ENCODE results near the gene ABCA7.

ABCA7 gene

GRCh38 chr19:1103708-1104310, 63.9 kb downstream of the ABCA7 start, which contains the start of gene GPX4:
GPX4 (plus strand) TSS chr19:1103994; CDS start chr19:1104044, 50 bp downstream.
- peak; percentile 97 for DNase-seq (ENCODE audit: low read depth)
- peak within 1 kb of the TSS; percentile 57 for H3K4me3 ChIP-seq (ENCODE audit: low read depth, low read length)
- TF ChIP-seq, protein P1, sequence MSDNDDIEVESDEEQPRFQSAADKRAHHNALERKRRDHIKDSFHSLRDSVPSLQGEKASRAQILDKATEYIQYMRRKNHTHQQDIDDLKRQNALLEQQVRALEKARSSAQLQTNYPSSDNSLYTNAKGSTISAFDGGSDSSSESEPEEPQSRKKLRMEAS (IDR thresholded peaks at IDR 0.05; ENCODE audit: low read depth, low read length): 0 out of 2 replicates have a peak, but pooled peaks have one; percentile 23
- TF ChIP-seq POLR2A (IDR thresholded peaks at IDR 0.05; ENCODE audit: extremely low read depth, insufficient read length) (peak; percentile 86), MYC (IDR thresholded peaks at IDR 0.05; ENCODE audit: low read depth, low read length) (peak; percentile 27; the same call in 1 of the 2 replicates)
- TF ChIP-seq, protein P2, sequence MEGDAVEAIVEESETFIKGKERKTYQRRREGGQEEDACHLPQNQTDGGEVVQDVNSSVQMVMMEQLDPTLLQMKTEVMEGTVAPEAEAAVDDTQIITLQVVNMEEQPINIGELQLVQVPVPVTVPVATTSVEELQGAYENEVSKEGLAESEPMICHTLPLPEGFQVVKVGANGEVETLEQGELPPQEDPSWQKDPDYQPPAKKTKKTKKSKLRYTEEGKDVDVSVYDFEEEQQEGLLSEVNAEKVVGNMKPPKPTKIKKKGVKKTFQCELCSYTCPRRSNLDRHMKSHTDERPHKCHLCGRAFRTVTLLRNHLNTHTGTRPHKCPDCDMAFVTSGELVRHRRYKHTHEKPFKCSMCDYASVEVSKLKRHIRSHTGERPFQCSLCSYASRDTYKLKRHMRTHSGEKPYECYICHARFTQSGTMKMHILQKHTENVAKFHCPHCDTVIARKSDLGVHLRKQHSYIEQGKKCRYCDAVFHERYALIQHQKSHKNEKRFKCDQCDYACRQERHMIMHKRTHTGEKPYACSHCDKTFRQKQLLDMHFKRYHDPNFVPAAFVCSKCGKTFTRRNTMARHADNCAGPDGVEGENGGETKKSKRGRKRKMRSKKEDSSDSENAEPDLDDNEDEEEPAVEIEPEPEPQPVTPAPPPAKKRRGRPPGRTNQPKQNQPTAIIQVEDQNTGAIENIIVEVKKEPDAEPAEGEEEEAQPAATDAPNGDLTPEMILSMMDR (IDR thresholded peaks at IDR 0.05; ENCODE audit: low read depth, low read length): no peak

DNA sequence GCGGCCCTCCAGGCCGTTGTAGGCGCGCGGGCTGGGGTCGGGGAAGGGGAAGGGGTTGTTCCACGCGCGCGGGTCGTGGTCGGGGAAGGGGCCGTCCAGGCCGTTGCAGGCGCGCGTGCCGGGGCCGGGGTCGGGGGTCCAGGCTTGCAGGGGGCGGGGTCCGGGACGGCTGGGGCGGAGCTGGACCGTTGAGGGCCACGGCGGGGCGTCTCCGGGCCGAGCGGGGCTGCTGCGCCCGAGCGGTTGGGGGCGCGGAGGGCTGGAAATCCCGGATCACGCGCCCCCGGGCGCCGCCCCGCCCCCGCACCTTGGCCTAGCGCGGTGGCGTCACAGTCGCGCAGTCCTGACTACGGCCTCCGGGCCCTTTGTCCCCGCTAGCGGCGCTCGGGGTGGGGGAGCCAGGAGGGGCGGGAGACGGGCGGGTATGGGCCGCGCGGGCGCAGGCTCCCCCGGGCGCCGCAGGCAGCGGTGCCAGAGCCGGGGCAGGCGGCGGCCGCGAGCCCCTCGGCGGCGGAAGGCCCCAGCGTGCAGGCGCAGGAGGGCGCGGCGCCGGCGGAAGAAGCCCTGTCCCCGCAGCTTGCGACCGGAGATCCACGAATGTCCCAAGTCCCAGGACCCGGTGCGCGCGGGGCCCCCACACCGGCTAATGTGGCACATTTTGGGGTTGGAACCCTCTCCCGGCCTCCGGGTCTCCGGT, 64.6 kb downstream of the ABCA7 start:
- peak; percentile 76 for DNase-seq (ENCODE audit: low read depth)
- peak overlapping the region; percentile 57 for H3K4me3 ChIP-seq (ENCODE audit: low read depth, low read length)

GRCh38 chr19:1105008-1105872, 65.3 kb downstream of the ABCA7 start:
- H3K4me3 ChIP-seq (ENCODE audit: low read depth, low read length): peak overlapping the region; percentile 57
- peak; percentile 31 for DNase-seq (ENCODE audit: low read depth)
- TF ChIP-seq, protein P1 (IDR thresholded peaks at IDR 0.05; ENCODE audit: low read depth, low read length): no peak
- TF ChIP-seq MYC (IDR thresholded peaks at IDR 0.05; ENCODE audit: low read depth, low read length): no peak
- TF ChIP-seq, protein P2 (IDR thresholded peaks at IDR 0.05; ENCODE audit: low read depth, low read length): no peak
- TF ChIP-seq POLR2A (IDR thresholded peaks at IDR 0.05; ENCODE audit: extremely low read depth, insufficient read length): no peak

More for the DNA sequence above, 64.6 kb downstream of the ABCA7 start:
- TF ChIP-seq MYC (IDR thresholded peaks at IDR 0.05; ENCODE audit: low read depth, low read length) (no peak), POLR2A (IDR thresholded peaks at IDR 0.05; ENCODE audit: extremely low read depth, insufficient read length) (no peak)
- TF ChIP-seq, protein P2 (IDR thresholded peaks at IDR 0.05; ENCODE audit: low read depth, low read length): no peak
- TF ChIP-seq, protein P1 (IDR thresholded peaks at IDR 0.05; ENCODE audit: low read depth, low read length): no peak

- no peak overlapping the region for H3K4me3 ChIP-seq (ENCODE audit: low read depth, low read length)
- no peak for TF ChIP-seq POLR2A (IDR thresholded peaks at IDR 0.05; ENCODE audit: extremely low read depth, insufficient read length)
- TF ChIP-seq, protein P1 (IDR thresholded peaks at IDR 0.05; ENCODE audit: low read depth, low read length): no peak
- TF ChIP-seq, protein P2 (IDR thresholded peaks at IDR 0.05; ENCODE audit: low read depth, low read length): no peak
- no peak for TF ChIP-seq MYC (IDR thresholded peaks at IDR 0.05; ENCODE audit: low read depth, low read length)
- no peak for DNase-seq (ENCODE audit: low read depth)
Measured at GRCh38 chr19:1105873-1106840, 66.2 kb downstream of the ABCA7 start.

Measured in NB4 (cell line).